Vagina (tissue), 2 donors: ENCODE data around the gene SIM1. TPM values are rescaled to one million over a fixed set of nuclear protein-coding genes. Genes with fewer than 3 reads are reported as not detected.

ENCODE experiments used
- DNase-seq, 2 donors: peaks; one replicate each; pipeline ENCODE4 v3.0.0-alpha.2; 2017; ENCODE audit errors: extremely low spot score in 2 of 2
- H3K27ac ChIP-seq: fragments of 200-600 bp; sonication (generic); one replicate; pipeline ENCODE4 v1.5.1; 2019
- H3K27me3 ChIP-seq: fragments of 200-600 bp; sonication (generic); one replicate; pipeline ENCODE4 v1.5.1; 2019
- H3K36me3 ChIP-seq, 2 donors: fragments of 200-600 bp; sonication (generic); one replicate each; pipeline ENCODE4 v1.5.1; 2017 to 2019
- H3K4me1 ChIP-seq: fragments of 200-600 bp; sonication (generic); one replicate; pipeline ENCODE4 v1.5.1; 2019
- H3K4me3 ChIP-seq, 2 donors: fragments of 200-600 bp; sonication (generic); 1 replicate in 1 of 2; 2 replicates in 1 of 2; pipeline ENCODE4 v1.5.1; 2016 to 2019
- H3K9me3 ChIP-seq: fragments of 200-600 bp; sonication (generic); one replicate; pipeline ENCODE4 v1.5.1; 2019
- CTCF ChIP-seq, 3 experiments: fragments of 450-650 bp in 2 of 3; fragments of 200-600 bp in 1 of 3; sonication (generic) in 1 of 3; IDR thresholded peaks; one replicate each; pipeline ENCODE4 v1.5.1; 2017 to 2019; ENCODE audit warnings: antibody characterized with exemption in 3 of 3, mild to moderate bottlenecking in 2 of 3, moderate library complexity in 2 of 3
- POLR2A ChIP-seq, 2 donors: fragments of 450-650 bp; IDR thresholded peaks; one replicate each; pipeline ENCODE4 v1.6.1; 2017; ENCODE audit warnings: antibody characterized with exemption in 2 of 2, mild to moderate bottlenecking in 2 of 2, moderate library complexity in 2 of 2
- POLR2AphosphoS5 ChIP-seq, 2 donors: sonication (generic); formaldehyde crosslinking; IDR thresholded peaks; one replicate each; pipeline ENCODE4 v1.9.0; 2017; ENCODE audit warnings: antibody characterized with exemption in 2 of 2, mild to moderate bottlenecking in 2 of 2, low read depth in 1 of 2; ENCODE audit not compliant: insufficient read depth in 1 of 2
- intact Hi-C: fragments of 100-400 bp; cut with DNase I; formaldehyde crosslinking; loops from one replicate; pipeline ENCODE4 v1.15.1; 2023
- total RNA-seq: library from RNA; depleted of rRNA; stranded (reverse); fragments of >200 nt; gene quantifications from one replicate; pipeline ENCODE4 v1.2.3, GENCODE V29; 2016

The SIM1 gene
- total RNA-seq, 1 donor from 2014 or later: not detected

- Histone ChIP-seq H3K4me1 (peaks cover 6% of the 10 kb centered on the region), H3K36me3 (no peaks in the 10 kb centered on the region), H3K27me3 (peaks cover 53% of the 10 kb centered on the region), H3K27ac (no peak overlapping the region), H3K9me3 (no peaks in the 10 kb centered on the region), H3K4me3 (no peak overlapping the region)
- no peak for DNase-seq
- intact Hi-C loops: no loop called here
- TF ChIP-seq POLR2A (IDR thresholded peaks at IDR 0.05): no peak
- no peak for TF ChIP-seq POLR2AphosphoS5 (IDR thresholded peaks at IDR 0.05; ENCODE audit: insufficient read depth in 1 of 2, low read depth in 1 of 2)
- TF ChIP-seq CTCF (IDR thresholded peaks at IDR 0.05): no peak
Measured at GRCh38 chr6:100459592-100460184, 5.0 kb downstream of the SIM1 start.

- DNase-seq: no peak
Measured at GRCh38 chr6:100458841-100459591, 5.7 kb downstream of the SIM1 start.

GRCh38 chr6:100457311-100457990 is 7.3 kb downstream of the SIM1 start:
- DNase-seq: no peak
- no peaks in the 10 kb centered on the region for H3K9me3 ChIP-seq
- TF ChIP-seq POLR2AphosphoS5 (IDR thresholded peaks at IDR 0.05; ENCODE audit: insufficient read depth in 1 of 2, low read depth in 1 of 2): no peak
- H3K4me3 ChIP-seq: no peak overlapping the region
- H3K36me3 ChIP-seq: no peaks in the 10 kb centered on the region
- H3K27ac ChIP-seq: no peak overlapping the region
- peaks cover 54% of the 10 kb centered on the region for H3K27me3 ChIP-seq
- peaks cover 8% of the 10 kb centered on the region for H3K4me1 ChIP-seq
- intact Hi-C loops: no loop called here

More at GRCh38 chr6:100458841-100459591, 5.7 kb downstream of the SIM1 start:
- Histone ChIP-seq H3K4me3 (no peak overlapping the region), H3K4me1 (peaks cover 5% of the 10 kb centered on the region), H3K36me3 (no peaks in the 10 kb centered on the region), H3K27me3 (peaks cover 55% of the 10 kb centered on the region), H3K27ac (no peak overlapping the region), H3K9me3 (no peaks in the 10 kb centered on the region)
- intact Hi-C loops: no loop called here
- TF ChIP-seq POLR2A (IDR thresholded peaks at IDR 0.05): no peak
- no peak for TF ChIP-seq CTCF (IDR thresholded peaks at IDR 0.05)
- no peak for TF ChIP-seq POLR2AphosphoS5 (IDR thresholded peaks at IDR 0.05; ENCODE audit: insufficient read depth in 1 of 2, low read depth in 1 of 2)

GRCh38 chr6:100456908-100457235 is 7.8 kb downstream of the SIM1 start:
- H3K4me3 ChIP-seq: no peak overlapping the region
- peaks cover 8% of the 10 kb centered on the region for H3K4me1 ChIP-seq
- no peak overlapping the region for H3K27ac ChIP-seq
- intact Hi-C loops: no loop called here
- no peak for DNase-seq
- peaks cover 54% of the 10 kb centered on the region for H3K27me3 ChIP-seq
- no peak for TF ChIP-seq POLR2A (IDR thresholded peaks at IDR 0.05)
- no peaks in the 10 kb centered on the region for H3K9me3 ChIP-seq
- H3K36me3 ChIP-seq: no peaks in the 10 kb centered on the region

GRCh38 chr6:100456141-100456907 is 8.4 kb downstream of the SIM1 start:
- TF ChIP-seq POLR2AphosphoS5 (IDR thresholded peaks at IDR 0.05; ENCODE audit: insufficient read depth in 1 of 2, low read depth in 1 of 2) (no peak), CTCF (IDR thresholded peaks at IDR 0.05) (no peak), POLR2A (IDR thresholded peaks at IDR 0.05) (no peak)
- intact Hi-C loops: no loop called here
- DNase-seq: no peak
- no peaks in the 10 kb centered on the region for H3K36me3 ChIP-seq
- no peak overlapping the region for H3K4me3 ChIP-seq
- H3K27ac ChIP-seq: no peak overlapping the region
- H3K27me3 ChIP-seq: peaks cover 52% of the 10 kb centered on the region
- peaks cover 8% of the 10 kb centered on the region for H3K4me1 ChIP-seq
- H3K9me3 ChIP-seq: no peaks in the 10 kb centered on the region
